Smooth muscle cell (in vitro differentiated cells): ENCODE results near the gene ATP2B2. TPM values are rescaled to one million over a fixed set of nuclear protein-coding genes. Genes with fewer than 3 reads are reported as not detected.

ENCODE experiments used
- DNase-seq: peaks from one replicate; lab custom pipeline; 2025; ENCODE audit not compliant: unreplicated experiment; lab: John Stamatoyannopoulos, UW
- H2AFZ ChIP-seq: fragments of 200-600 bp; sonication (generic); 2 replicates; pipeline ENCODE4 v1.6.0; 2016; ENCODE audit warnings: antibody characterized with exemption, low read depth, mild to moderate bottlenecking
- H3F3A ChIP-seq: fragments of 200-600 bp; sonication (generic); 2 replicates; pipeline ENCODE4 v1.6.0; 2017; ENCODE audit warnings: antibody characterized with exemption, low read depth
- H3K27ac ChIP-seq: fragments of 200-600 bp; sonication (generic); 2 replicates; pipeline ENCODE4 v1.5.1; 2016; ENCODE audit warnings: low read depth, mild to moderate bottlenecking
- H3K27me3 ChIP-seq: fragments of 200-600 bp; sonication (generic); 2 replicates; pipeline ENCODE4 v1.6.1; 2016; ENCODE audit warnings: low read depth, mild to moderate bottlenecking
- H3K36me3 ChIP-seq: fragments of 200-600 bp; sonication (generic); 2 replicates; pipeline ENCODE4 v1.5.1; 2016; ENCODE audit warnings: low read depth
- H3K4me1 ChIP-seq: fragments of 200-600 bp; sonication (generic); 2 replicates; pipeline ENCODE4 v1.5.1; 2016; ENCODE audit warnings: low read depth
- H3K4me2 ChIP-seq: fragments of 200-600 bp; sonication (generic); 2 replicates; pipeline ENCODE4 v1.6.0; 2016; ENCODE audit warnings: mild to moderate bottlenecking
- H3K4me3 ChIP-seq: fragments of 200-600 bp; sonication (generic); 2 replicates; pipeline ENCODE4 v1.5.1; 2016; ENCODE audit warnings: mild to moderate bottlenecking
- H3K79me2 ChIP-seq: fragments of 200-600 bp; sonication (generic); 2 replicates; pipeline ENCODE4 v1.6.0; 2016; ENCODE audit warnings: low read depth, mild to moderate bottlenecking
- H3K9ac ChIP-seq: fragments of 200-600 bp; sonication (generic); 2 replicates; pipeline ENCODE4 v1.6.0; 2016; ENCODE audit warnings: low read depth
- H3K9me3 ChIP-seq: fragments of 200-600 bp; sonication (generic); replicated peaks from 2 replicates; pipeline ENCODE4 v1.5.1; 2016; ENCODE audit warnings: low read depth
- H4K20me1 ChIP-seq: fragments of 200-600 bp; sonication (generic); 2 replicates; pipeline ENCODE4 v1.6.0; 2016; ENCODE audit warnings: low read depth
- WGBS: methylation state at CpG from one replicate; pipeline ENCODE4 v1.1.7; 2016; ENCODE audit warnings: low lambda C conversion rate; 5-methylcytosine and 5-hydroxymethylcytosine counted together
- polyA plus RNA-seq: library from polyadenylated mRNA; unstranded; fragments of >200 nt; fragmentation: Nextera tagmentation; extraction: Ambion mirVana; gene quantifications from 2 replicates; pipeline ENCODE4 v1.2.1, GENCODE V29; 2016
- total RNA-seq: library from RNA; depleted of rRNA; stranded (reverse); fragments of >200 nt; gene quantifications from 2 replicates; pipeline ENCODE4 v1.2.3, GENCODE V29; 2014
- TF ChIP-seq, protein P1 (sequence below): fragments of 200-600 bp; sonication (generic); IDR thresholded peaks from 2 replicates; pipeline ENCODE4 v1.5.1; 2017; ENCODE audit warnings: borderline replicate concordance, mild to moderate bottlenecking, antibody characterized with exemption; ENCODE audit not compliant: insufficient read depth, poor library complexity, severe bottlenecking

Gene ATP2B2
- total and polyA plus RNA-seq, 2 experiments from 2014 or later, result not detected

DNA sequence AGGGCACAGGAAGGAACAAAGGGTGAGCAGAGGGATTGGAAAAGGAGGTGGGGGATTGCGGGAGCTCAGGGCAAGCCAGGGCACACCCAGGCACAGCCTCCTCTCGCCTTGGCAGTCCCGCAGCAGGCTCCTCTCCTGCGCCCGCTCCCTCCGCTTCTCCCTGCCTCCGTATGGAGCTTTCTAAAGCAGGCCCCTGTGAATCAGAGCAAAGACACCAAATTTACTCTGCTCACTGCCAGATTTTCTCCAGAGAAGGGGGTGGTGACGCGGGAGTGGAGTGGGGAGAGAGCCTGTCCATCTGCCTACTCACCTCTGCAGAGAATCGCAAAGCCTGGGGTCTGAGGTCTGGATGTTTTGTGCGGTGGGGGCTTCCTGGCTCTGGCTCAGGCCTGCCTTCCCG is 20.0 kb downstream of the ATP2B2 start:
- Histone ChIP-seq H3K4me1 (no peaks in the 10 kb centered on the region), H3K27me3 (no peaks in the 10 kb centered on the region), H3K79me2 (no peaks in the 10 kb centered on the region), H3K27ac (no peak overlapping the region), H3K9ac (no peak overlapping the region), H2AFZ (no peak overlapping the region), H3K9me3 (no peaks in the 10 kb centered on the region), H4K20me1 (no peaks in the 10 kb centered on the region), H3K4me2 (no peak overlapping the region), H3K36me3 (no peaks in the 10 kb centered on the region), H3K4me3 (no peak overlapping the region), H3F3A (no peaks in the 10 kb centered on the region)
- DNase-seq, result no peak
- WGBS, result 87% methylated on average over 12 of the region's 12 CpGs
- TF ChIP-seq, protein P1, sequence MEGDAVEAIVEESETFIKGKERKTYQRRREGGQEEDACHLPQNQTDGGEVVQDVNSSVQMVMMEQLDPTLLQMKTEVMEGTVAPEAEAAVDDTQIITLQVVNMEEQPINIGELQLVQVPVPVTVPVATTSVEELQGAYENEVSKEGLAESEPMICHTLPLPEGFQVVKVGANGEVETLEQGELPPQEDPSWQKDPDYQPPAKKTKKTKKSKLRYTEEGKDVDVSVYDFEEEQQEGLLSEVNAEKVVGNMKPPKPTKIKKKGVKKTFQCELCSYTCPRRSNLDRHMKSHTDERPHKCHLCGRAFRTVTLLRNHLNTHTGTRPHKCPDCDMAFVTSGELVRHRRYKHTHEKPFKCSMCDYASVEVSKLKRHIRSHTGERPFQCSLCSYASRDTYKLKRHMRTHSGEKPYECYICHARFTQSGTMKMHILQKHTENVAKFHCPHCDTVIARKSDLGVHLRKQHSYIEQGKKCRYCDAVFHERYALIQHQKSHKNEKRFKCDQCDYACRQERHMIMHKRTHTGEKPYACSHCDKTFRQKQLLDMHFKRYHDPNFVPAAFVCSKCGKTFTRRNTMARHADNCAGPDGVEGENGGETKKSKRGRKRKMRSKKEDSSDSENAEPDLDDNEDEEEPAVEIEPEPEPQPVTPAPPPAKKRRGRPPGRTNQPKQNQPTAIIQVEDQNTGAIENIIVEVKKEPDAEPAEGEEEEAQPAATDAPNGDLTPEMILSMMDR, result no peak

DNA sequence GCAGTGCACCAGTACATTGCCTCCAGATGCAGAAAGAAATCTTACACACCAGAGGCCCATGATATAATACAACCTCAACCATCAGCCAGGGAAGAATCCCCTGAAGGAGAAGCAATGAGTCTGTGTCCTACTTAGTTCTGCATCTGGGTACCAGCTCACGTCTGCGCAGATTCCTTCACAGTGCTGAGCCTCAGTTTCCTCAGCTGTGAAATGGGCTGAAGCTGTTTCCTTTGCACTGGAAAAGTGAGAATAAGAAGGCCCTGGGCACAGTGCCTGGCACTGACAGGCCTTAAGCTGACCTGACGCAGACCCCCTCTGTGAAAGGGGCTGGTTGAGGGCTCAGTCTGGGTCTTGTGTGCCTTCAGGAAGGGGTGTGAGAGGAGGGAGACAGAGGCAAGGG is 20.7 kb downstream of the ATP2B2 start:
- 98% methylated on average over 3 of the region's 3 CpGs for WGBS
- no peak overlapping the region for H2AFZ ChIP-seq
- TF ChIP-seq, protein P1, result no peak
- H3K4me3 ChIP-seq, result no peak overlapping the region
- no peak overlapping the region for H3K27ac ChIP-seq
- H3K79me2 ChIP-seq, result no peaks in the 10 kb centered on the region
- H4K20me1 ChIP-seq, result no peaks in the 10 kb centered on the region
- H3K9me3 ChIP-seq, result no peaks in the 10 kb centered on the region
- H3K9ac ChIP-seq, result no peak overlapping the region
- no peaks in the 10 kb centered on the region for H3F3A ChIP-seq
- no peak overlapping the region for H3K4me2 ChIP-seq
- no peaks in the 10 kb centered on the region for H3K27me3 ChIP-seq
- no peaks in the 10 kb centered on the region for H3K4me1 ChIP-seq
- no peaks in the 10 kb centered on the region for H3K36me3 ChIP-seq
- DNase-seq, result no peak

DNA sequence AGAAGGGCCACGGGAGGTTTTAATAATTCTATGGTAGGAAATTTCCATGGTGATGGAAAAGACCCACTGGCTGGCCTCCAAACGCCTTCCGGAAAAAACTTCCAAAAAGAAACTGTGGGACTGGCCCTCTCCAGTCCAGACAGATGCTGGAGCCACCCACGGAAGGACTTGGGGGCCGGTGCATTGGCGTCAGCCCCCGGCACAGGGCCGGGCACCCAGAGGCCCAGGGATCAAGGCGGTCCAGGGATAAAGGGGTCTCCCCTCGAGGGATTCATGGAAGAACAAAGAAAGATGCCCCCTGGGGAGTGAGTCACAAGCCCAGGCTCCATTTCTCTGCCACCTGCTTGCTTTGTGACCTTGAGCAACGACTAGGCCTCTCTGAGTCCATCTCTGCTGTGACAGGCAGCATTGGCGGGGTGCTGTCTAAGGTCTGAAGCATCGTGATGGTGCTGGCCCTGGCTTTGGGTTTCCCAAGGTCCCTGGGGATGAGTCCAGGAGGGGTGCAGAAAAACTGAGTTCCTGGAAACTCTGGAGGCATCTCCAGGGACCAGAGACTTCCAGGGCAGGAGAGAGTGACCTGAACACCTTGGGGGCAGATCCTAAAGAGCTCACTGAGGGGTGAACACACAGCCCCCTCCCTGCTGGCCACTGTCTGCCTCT is 21.6 kb downstream of the ATP2B2 start:
- Histone ChIP-seq H3K79me2 (no peaks in the 10 kb centered on the region), H3K4me2 (no peak overlapping the region), H3K9ac (no peak overlapping the region), H3F3A (no peaks in the 10 kb centered on the region), H3K27ac (no peak overlapping the region), H3K36me3 (no peaks in the 10 kb centered on the region), H3K9me3 (no peaks in the 10 kb centered on the region), H3K4me3 (no peak overlapping the region), H3K27me3 (no peaks in the 10 kb centered on the region), H3K4me1 (no peaks in the 10 kb centered on the region), H2AFZ (no peak overlapping the region), H4K20me1 (no peaks in the 10 kb centered on the region)
- no peak for DNase-seq
- TF ChIP-seq, protein P1, result no peak
- WGBS, result 83% methylated on average over 13 of the region's 13 CpGs

DNA sequence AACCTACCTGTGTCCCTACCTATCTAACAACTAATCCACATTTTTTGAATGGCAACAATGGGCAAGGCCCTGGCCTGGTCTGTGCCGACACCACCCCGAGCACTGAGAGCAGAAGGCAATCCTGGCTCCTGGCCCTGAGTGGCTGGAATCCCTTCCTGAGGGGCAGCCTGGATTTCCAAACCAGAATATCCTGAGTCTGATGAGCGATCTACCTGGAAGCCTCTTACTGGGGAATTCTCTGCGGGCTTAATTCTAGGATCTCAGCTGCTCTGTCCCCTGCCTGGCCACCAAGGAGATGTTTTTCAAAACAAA is 22.1 kb downstream of the ATP2B2 start:
- Histone ChIP-seq H3K36me3 (no peaks in the 10 kb centered on the region), H3K9me3 (no peaks in the 10 kb centered on the region), H3K27ac (no peak overlapping the region), H3K4me1 (no peaks in the 10 kb centered on the region), H3K4me2 (no peak overlapping the region), H3K9ac (no peak overlapping the region), H2AFZ (no peak overlapping the region), H4K20me1 (no peaks in the 10 kb centered on the region), H3K4me3 (no peak overlapping the region), H3K79me2 (no peaks in the 10 kb centered on the region), H3F3A (no peaks in the 10 kb centered on the region), H3K27me3 (no peaks in the 10 kb centered on the region)
- WGBS, result 93% methylated on average over 4 of the region's 4 CpGs
- TF ChIP-seq, protein P1, result no peak
- DNase-seq, result no peak
